ENCODE results near the gene ANKS1B.

DNA sequence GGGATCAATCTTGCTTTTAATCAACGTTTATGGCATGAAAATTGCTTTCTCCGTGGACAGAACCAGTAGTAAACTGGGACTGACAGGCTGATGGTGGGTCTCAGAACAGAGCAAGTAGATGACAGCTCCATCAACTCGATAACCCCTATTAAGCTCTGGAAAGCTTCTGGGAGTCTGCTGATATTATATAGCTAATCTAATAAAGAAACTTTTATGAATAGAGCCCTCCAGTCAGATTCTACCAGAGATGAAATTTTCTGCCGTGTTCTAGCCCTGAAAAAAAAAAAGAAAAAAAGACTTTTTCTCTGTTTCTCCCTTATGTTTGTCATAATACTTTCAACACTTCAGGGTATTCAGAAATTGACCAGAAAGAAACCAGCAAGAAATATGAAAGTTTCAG lies 1168.0 kb downstream of the ANKS1B start:
- no peak for TF ChIP-seq ZFP3 (CRISPR knock-in tag; IDR thresholded peaks at IDR 0.05)
- TF ChIP-seq, protein P1, sequence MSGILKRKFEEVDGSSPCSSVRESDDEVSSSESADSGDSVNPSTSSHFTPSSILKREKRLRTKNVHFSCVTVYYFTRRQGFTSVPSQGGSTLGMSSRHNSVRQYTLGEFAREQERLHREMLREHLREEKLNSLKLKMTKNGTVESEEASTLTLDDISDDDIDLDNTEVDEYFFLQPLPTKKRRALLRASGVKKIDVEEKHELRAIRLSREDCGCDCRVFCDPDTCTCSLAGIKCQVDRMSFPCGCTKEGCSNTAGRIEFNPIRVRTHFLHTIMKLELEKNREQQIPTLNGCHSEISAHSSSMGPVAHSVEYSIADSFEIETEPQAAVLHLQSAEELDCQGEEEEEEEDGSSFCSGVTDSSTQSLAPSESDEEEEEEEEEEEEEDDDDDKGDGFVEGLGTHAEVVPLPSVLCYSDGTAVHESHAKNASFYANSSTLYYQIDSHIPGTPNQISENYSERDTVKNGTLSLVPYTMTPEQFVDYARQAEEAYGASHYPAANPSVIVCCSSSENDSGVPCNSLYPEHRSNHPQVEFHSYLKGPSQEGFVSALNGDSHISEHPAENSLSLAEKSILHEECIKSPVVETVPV (CRISPR knock-in tag; IDR thresholded peaks at IDR 0.05) = no peak
- TF ChIP-seq, protein P2, sequence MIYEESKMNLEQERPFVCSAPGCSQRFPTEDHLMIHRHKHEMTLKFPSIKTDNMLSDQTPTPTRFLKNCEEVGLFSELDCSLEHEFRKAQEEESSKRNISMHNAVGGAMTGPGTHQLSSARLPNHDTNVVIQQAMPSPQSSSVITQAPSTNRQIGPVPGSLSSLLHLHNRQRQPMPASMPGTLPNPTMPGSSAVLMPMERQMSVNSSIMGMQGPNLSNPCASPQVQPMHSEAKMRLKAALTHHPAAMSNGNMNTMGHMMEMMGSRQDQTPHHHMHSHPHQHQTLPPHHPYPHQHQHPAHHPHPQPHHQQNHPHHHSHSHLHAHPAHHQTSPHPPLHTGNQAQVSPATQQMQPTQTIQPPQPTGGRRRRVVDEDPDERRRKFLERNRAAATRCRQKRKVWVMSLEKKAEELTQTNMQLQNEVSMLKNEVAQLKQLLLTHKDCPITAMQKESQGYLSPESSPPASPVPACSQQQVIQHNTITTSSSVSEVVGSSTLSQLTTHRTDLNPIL (CRISPR knock-in tag; IDR thresholded peaks at IDR 0.05; ENCODE audit: low read depth) = no peak
- no peak for TF ChIP-seq TCF4 (CRISPR knock-in tag; IDR thresholded peaks at IDR 0.05; ENCODE audit: borderline replicate concordance)
- no peak for TF ChIP-seq CSDC2 (CRISPR knock-in tag; IDR thresholded peaks at IDR 0.05)
- TF ChIP-seq BACH2 (CRISPR knock-in tag; IDR thresholded peaks at IDR 0.05; ENCODE audit: borderline replicate concordance) = no peak
- TF ChIP-seq ESRRG (CRISPR knock-in tag; IDR thresholded peaks at IDR 0.05) = no peak
- TF ChIP-seq ARNTL (CRISPR knock-in tag; IDR thresholded peaks at IDR 0.05; ENCODE audit: borderline replicate concordance, low read depth) = no peak
- no peak for TF ChIP-seq ZFP30 (CRISPR knock-in tag; IDR thresholded peaks at IDR 0.05)
- TF ChIP-seq TOX (CRISPR knock-in tag; IDR thresholded peaks at IDR 0.05; ENCODE audit: borderline replicate concordance) = no peak
